H1 (cell line): ENCODE data around the gene CLCN5. TPM values are rescaled to one million over a fixed set of nuclear protein-coding genes. Genes with fewer than 3 reads are reported as not detected.

Source experiments
- CREB1 ChIP-seq: IDR thresholded peaks from 2 replicates; pipeline ENCODE4 v1.6.1; 2012; ENCODE audit warnings: inconsistent platforms
- JUND ChIP-seq: IDR thresholded peaks from 2 replicates; pipeline ENCODE4 v1.6.1; 2011; ENCODE audit warnings: mild to moderate bottlenecking, improper control_type of control experiment, low read length
- SAP30 ChIP-seq: fragments of 300-600 bp; sonication (generic); IDR thresholded peaks from 2 replicates; pipeline ENCODE4 v1.7.1; 2012; ENCODE audit warnings: low read length, moderate library complexity, mild to moderate bottlenecking, inconsistent platforms; ENCODE audit not compliant: insufficient read depth, insufficient replicate concordance
- SP1 ChIP-seq: IDR thresholded peaks from 2 replicates; pipeline ENCODE4 v1.6.1; 2011; ENCODE audit warnings: low read depth, low read length
- SP4 ChIP-seq: IDR thresholded peaks from 2 replicates; pipeline ENCODE4 v1.6.1; 2012; ENCODE audit warnings: low read length, inconsistent platforms
- SUZ12 ChIP-seq: fragments of 200-600 bp; sonication (generic); IDR thresholded peaks from 2 replicates; pipeline ENCODE4 v1.6.1; 2012; ENCODE audit warnings: mild to moderate bottlenecking, inconsistent platforms, low read length, moderate library complexity, mixed read lengths
- polyA plus RNA-seq, 7 experiments: library from polyadenylated mRNA; depleted of rRNA in 3 of 7; stranded (reverse) in 5 of 7; unstranded in 2 of 7; fragments of >200 nt in 5 of 7; fragments of 200-250 nt in 2 of 7; gene quantifications; 1 replicate in 5 of 7; 2 replicates in 1 of 7; 4 replicates in 1 of 7; pipeline versions ENCODE4 v1.2.1 to v1.2.3, GENCODE V29; 2011 to 2013; ENCODE audit warnings: missing spikeins in 2 of 7, mixed read lengths in 2 of 7
- total RNA-seq: library from RNA; stranded (reverse); fragmentation: NEBNext Ultra II Directional; extraction: Animal tissue kit (Norgen Biotek cat#: 25700); gene quantifications from 2 replicates; pipeline ENCODE4 v1.2.1, GENCODE V29; 2021
- TF ChIP-seq, protein P1 (sequence below): IDR thresholded peaks from 2 replicates; pipeline ENCODE4 v1.6.1; 2011; ENCODE audit warnings: low read length, improper control_type of control experiment

CLCN5 gene
- total and polyA plus RNA-seq, 2 of the 8 experiments (the other 6 are each of a cell fraction or from before 2014, with no cell fraction given), result 4.2 to 9.7 TPM

DNA sequence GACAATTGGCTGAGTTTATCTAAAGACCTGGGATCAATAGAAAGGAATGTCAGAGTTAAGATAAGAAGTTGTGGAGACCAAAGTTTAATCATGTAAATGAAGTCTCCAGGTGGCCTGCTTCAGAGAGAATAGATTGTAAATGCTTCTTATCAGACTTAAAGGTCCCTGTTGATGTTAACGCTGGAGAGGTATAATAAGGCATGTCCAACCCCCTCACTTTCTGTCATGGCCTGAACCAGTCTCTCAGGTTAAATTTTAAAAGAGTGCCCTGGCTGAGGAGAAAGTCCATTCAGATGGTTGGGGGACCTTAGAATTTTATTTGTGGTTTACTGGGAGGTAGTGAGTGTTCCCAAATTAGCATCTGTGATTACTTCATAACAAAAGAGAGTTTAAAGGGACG is 191.7 kb downstream of the CLCN5 start (continued):
- TF ChIP-seq SP4 (no peak), SP1 (no peak), JUND (no peak), SUZ12 (no peak), SAP30 (no peak), CREB1 (no peak)
- TF ChIP-seq, protein P1, sequence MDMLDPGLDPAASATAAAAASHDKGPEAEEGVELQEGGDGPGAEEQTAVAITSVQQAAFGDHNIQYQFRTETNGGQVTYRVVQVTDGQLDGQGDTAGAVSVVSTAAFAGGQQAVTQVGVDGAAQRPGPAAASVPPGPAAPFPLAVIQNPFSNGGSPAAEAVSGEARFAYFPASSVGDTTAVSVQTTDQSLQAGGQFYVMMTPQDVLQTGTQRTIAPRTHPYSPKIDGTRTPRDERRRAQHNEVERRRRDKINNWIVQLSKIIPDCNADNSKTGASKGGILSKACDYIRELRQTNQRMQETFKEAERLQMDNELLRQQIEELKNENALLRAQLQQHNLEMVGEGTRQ, result no peak
